ENCODE measurements around the gene CFAP44.

DNA sequence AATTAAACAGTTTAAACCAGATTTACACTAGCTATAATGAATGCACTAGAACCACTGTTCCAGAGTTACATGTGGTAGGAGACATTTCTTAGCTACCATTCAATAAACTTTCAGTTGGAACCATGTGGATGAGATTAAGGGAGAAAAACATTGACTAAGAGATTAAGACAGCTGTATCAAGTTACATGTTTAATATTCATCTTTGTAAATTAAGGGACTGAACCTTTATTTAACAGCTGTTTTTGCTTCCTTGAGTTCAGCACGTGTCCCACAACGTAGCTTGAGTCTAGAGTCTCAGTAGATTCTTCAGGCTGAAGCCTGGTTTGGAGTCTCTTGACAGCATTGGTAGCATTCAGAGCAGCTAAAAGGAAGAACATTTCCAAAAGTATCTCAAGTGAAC lies 27.2 kb upstream of the CFAP44 start:
- TF ChIP-seq POLR2A (IDR thresholded peaks at IDR 0.05; ENCODE audit: low read length), result no peak
- no peak for TF ChIP-seq GATA1 (IDR thresholded peaks at IDR 0.05; ENCODE audit: low read depth, low read length)
